ENCODE data around the gene RFNG. TPM values are rescaled to one million over a fixed set of nuclear protein-coding genes. Genes with fewer than 3 reads are reported as not detected.

RFNG gene
- total RNA-seq, 4 donors from 2014 or later, result 36.0 to 49.0 (median 38.3) TPM

GRCh38 chr17:82008258-82008940, 43.2 kb downstream of the RFNG start:
- Histone ChIP-seq H3K36me3 (no peaks in the 10 kb centered on the region), H3K9me3 (no peaks in the 10 kb centered on the region), H3K27ac (no peak overlapping the region), H3K27me3 (no peaks in the 10 kb centered on the region), H3K4me1 (peaks cover 0 to 10% of the 10 kb centered on the region in 2 donors), H3K4me3 (replicated peaks in 1 of 3) (no peak overlapping the region)
- no peak for DNase-seq
- TF ChIP-seq CTCF (IDR thresholded peaks at IDR 0.05), result no peak
- TF ChIP-seq POLR2A (IDR thresholded peaks at IDR 0.05), result no peak
- intact Hi-C loops (cut with DNase I), result no loop called here
- 89% methylated on average over 20 to 24 of the region's 26 CpGs for WGBS, 2 donors

GRCh38 chr17:82007495-82008257, 43.9 kb downstream of the RFNG start:
- Histone ChIP-seq H3K4me1 (peaks cover 0 to 13% of the 10 kb centered on the region in 2 donors), H3K4me3 (replicated peaks in 1 of 3) (no peak overlapping the region), H3K9me3 (no peaks in the 10 kb centered on the region), H3K27ac (no peak overlapping the region), H3K36me3 (no peaks in the 10 kb centered on the region), H3K27me3 (no peaks in the 10 kb centered on the region)
- intact Hi-C loops (cut with DNase I), result no loop called here
- 89 to 92% methylated on average over 10 to 14 of the region's 30 CpGs for WGBS, 2 donors
- TF ChIP-seq POLR2A (IDR thresholded peaks at IDR 0.05) (no peak), CTCF (IDR thresholded peaks at IDR 0.05) (no peak)
- DNase-seq, result no peak

- Histone ChIP-seq H3K4me3 (replicated peaks in 1 of 3) (no peak overlapping the region), H3K27me3 (no peaks in the 10 kb centered on the region), H3K9me3 (no peaks in the 10 kb centered on the region), H3K27ac (no peak overlapping the region), H3K4me1 (peaks cover 0 to 13% of the 10 kb centered on the region in 2 donors), H3K36me3 (no peaks in the 10 kb centered on the region)
- no peak for DNase-seq
- TF ChIP-seq CTCF (IDR thresholded peaks at IDR 0.05) (no peak), POLR2A (IDR thresholded peaks at IDR 0.05) (no peak)
- 88 to 92% methylated on average over 2 to 3 of the region's 6 CpGs for WGBS, 2 donors
- intact Hi-C loops (cut with DNase I), result no loop called here
These were observed 44.5 kb downstream of the RFNG start for GRCh38 chr17:82007228-82007494.

- H3K36me3 ChIP-seq, result no peaks in the 10 kb centered on the region
- H3K27ac ChIP-seq, result no peak overlapping the region
- 83 to 86% methylated on average over 12 to 22 of the region's 24 CpGs for WGBS, 2 donors
- H3K9me3 ChIP-seq, result no peaks in the 10 kb centered on the region
- intact Hi-C loops (cut with DNase I), result no loop called here
- H3K27me3 ChIP-seq, result no peaks in the 10 kb centered on the region
- peaks cover 0 to 13% of the 10 kb centered on the region in 2 donors for H3K4me1 ChIP-seq
- DNase-seq, result no peak
- no peak for TF ChIP-seq POLR2A (IDR thresholded peaks at IDR 0.05)
- no peak for TF ChIP-seq CTCF (IDR thresholded peaks at IDR 0.05)
- no peak overlapping the region for H3K4me3 ChIP-seq (replicated peaks in 1 of 3)
These were observed 45.0 kb downstream of the RFNG start for GRCh38 chr17:82006468-82007227.

Measured in thyroid gland (tissue), 4 donors.